Peyer's patch (tissue), 4 donors: ENCODE results near the gene SCFD2.

ENCODE experiments used
- CTCF ChIP-seq, 6 experiments: fragments of 450-650 bp in 4 of 6; fragments of 200-600 bp in 2 of 6; sonication (generic) in 1 of 6; IDR thresholded peaks; one replicate each; pipeline ENCODE4 v1.5.1; 2017 to 2019; ENCODE audit warnings: antibody characterized with exemption in 6 of 6, mild to moderate bottlenecking in 3 of 6, moderate library complexity in 1 of 6
- POLR2A ChIP-seq, 2 donors: fragments of 450-650 bp; IDR thresholded peaks; one replicate each; pipeline ENCODE4 v1.5.1; 2017; ENCODE audit warnings: antibody characterized with exemption in 2 of 2, mild to moderate bottlenecking in 2 of 2, moderate library complexity in 2 of 2

GRCh38 chr4:53059871-53060270 is 306.0 kb downstream of the SCFD2 start:
- TF ChIP-seq CTCF (IDR thresholded peaks at IDR 0.05) (no peak), POLR2A (IDR thresholded peaks at IDR 0.05) (no peak)
